ENCODE results near the gene CSTB.

CSTB gene

GRCh38 chr21:43745772-43746517, 30.2 kb downstream of the CSTB start:
- DNase-seq: no peak

GRCh38 chr21:43744725-43745124, 31.4 kb downstream of the CSTB start:
- no peak for DNase-seq

GRCh38 chr21:43743947-43744346, 32.2 kb downstream of the CSTB start:
- no peak for DNase-seq

GRCh38 chr21:43741423-43742096, 34.5 kb downstream of the CSTB start:
- DNase-seq: no peak

- DNase-seq: no peak
Measured at GRCh38 chr21:43740497-43741156, 35.5 kb downstream of the CSTB start.

- DNase-seq: no peak
Measured at GRCh38 chr21:43739621-43740435, 36.3 kb downstream of the CSTB start.

GRCh38 chr21:43737158-43737950, 38.8 kb downstream of the CSTB start:
- no peak for DNase-seq

- DNase-seq: no peak
Measured at GRCh38 chr21:43736224-43736883, 39.8 kb downstream of the CSTB start.

GRCh38 chr21:43735236-43736091, 40.6 kb downstream of the CSTB start:
- DNase-seq: no peak

GRCh38 chr21:43734928-43735229, 41.2 kb downstream of the CSTB start:
- no peak for DNase-seq

- DNase-seq: no peak
Measured at GRCh38 chr21:43734131-43734927, 41.8 kb downstream of the CSTB start.

- no peak for DNase-seq
Measured at GRCh38 chr21:43733529-43734071, 42.5 kb downstream of the CSTB start.

- DNase-seq: no peak
Measured at GRCh38 chr21:43733060-43733459, 43.0 kb downstream of the CSTB start.

GRCh38 chr21:43731891-43732711, 44.0 kb downstream of the CSTB start:
- DNase-seq: no peak

- no peak for DNase-seq
Measured at GRCh38 chr21:43731476-43731875, 44.6 kb downstream of the CSTB start.

GRCh38 chr21:43728467-43729390, 47.4 kb downstream of the CSTB start:
- DNase-seq: no peak

- no peak for DNase-seq
Measured at GRCh38 chr21:43728154-43728466, 48.0 kb downstream of the CSTB start.

Data from NCI-H187 (cell line).